T-cell (primary cell): Measurements from ENCODE around the gene GALNS. TPM values are rescaled to one million over a fixed set of nuclear protein-coding genes. Genes with fewer than 3 reads are reported as not detected.
A peak's percentile ranks its signal among the peaks of the same experiment; 100 is the strongest.

Experiments used
- ATAC-seq, 4 experiments: fragments of 200-7000 bp in 3 of 4; fragments of 150-1000 bp in 1 of 4; cut with Tn5 transposase; replicated peaks in 1 of 4; 1 replicate in 3 of 4; 2 replicates in 1 of 4; pipeline ENCODE4 v1.10.0; 2021; ENCODE audit warnings: moderate library complexity in 3 of 4, mild to moderate bottlenecking in 2 of 4, moderate number of reproducible peaks in 1 of 4
- CTCF ChIA-PET, 2 donors: fragments of 300-600 bp; sonication (Branson Sonifier 250); formaldehyde crosslinking; loops; one replicate each; lab custom pipeline; 2022; ENCODE audit warnings: antibody characterized with exemption in 2 of 2; lab: Charles Lee
- POLR2A ChIA-PET, 2 donors: fragments of 300-600 bp; sonication (Branson Sonifier 250); formaldehyde crosslinking; loops; one replicate each; lab custom pipeline; 2022; ENCODE audit warnings: antibody characterized with exemption in 2 of 2; lab: Charles Lee
- DNase-seq, 35 experiments: peaks; one replicate each; pipeline versions ENCODE4 v3.0.0 to v3.0.0-alpha.2; 2013 to 2023
- H3K27ac ChIP-seq: one replicate; pipeline ENCODE4 v1.5.1; 2013; ENCODE audit warnings: low read length
- H3K27me3 ChIP-seq, 2 experiments: replicated peaks in 1 of 2; 1 replicate in 1 of 2; 2 replicates in 1 of 2; pipeline versions ENCODE4 v1.6.1 to v1.7.0; 2013; ENCODE audit warnings: low read length in 1 of 2, mixed read lengths in 1 of 2; ENCODE audit not compliant: control insufficient read depth in 2 of 2, insufficient read depth in 2 of 2; ENCODE audit errors: extremely low read depth in 1 of 2
- H3K36me3 ChIP-seq, 2 donors: 1 replicate in 1 of 2; 2 replicates in 1 of 2; pipeline versions ENCODE4 v1.6.1 to v1.7.0; 2013; ENCODE audit warnings: low read length in 1 of 2; ENCODE audit not compliant: control insufficient read depth in 2 of 2, insufficient read depth in 1 of 2; ENCODE audit errors: extremely low read depth in 1 of 2
- H3K4me1 ChIP-seq, 2 experiments: 1 replicate in 1 of 2; 2 replicates in 1 of 2; pipeline versions ENCODE4 v1.6.1 to v1.7.0; 2013; ENCODE audit warnings: low read length in 2 of 2, mixed read lengths in 1 of 2; ENCODE audit not compliant: insufficient read depth in 2 of 2, control insufficient read depth in 1 of 2; ENCODE audit errors: extremely low read depth in 1 of 2
- H3K4me3 ChIP-seq, 2 donors: 1 replicate in 1 of 2; 2 replicates in 1 of 2; pipeline versions ENCODE4 v1.5.1 to v1.7.0; 2013; ENCODE audit warnings: mild to moderate bottlenecking in 2 of 2, low read length in 1 of 2, moderate library complexity in 1 of 2; ENCODE audit not compliant: control insufficient read depth in 1 of 2; ENCODE audit errors: extremely low read depth in 1 of 2
- H3K9me3 ChIP-seq: 2 replicates; pipeline ENCODE4 v1.7.0; 2013
- H3K27ac Mint-ChIP-seq, 2 donors: one replicate each; pipeline ENCODE4 v1.8.0; 2020 to 2021; ENCODE audit warnings: mild to moderate bottlenecking in 2 of 2, mixed read lengths in 2 of 2
- H3K27me3 Mint-ChIP-seq, 2 donors: one replicate each; pipeline ENCODE4 v1.8.0; 2021 to 2022; ENCODE audit warnings: mixed read lengths in 2 of 2
- H3K36me3 Mint-ChIP-seq: one replicate; pipeline ENCODE4 v1.8.0; 2021; ENCODE audit warnings: mixed read lengths
- H3K4me1 Mint-ChIP-seq, 3 donors: one replicate each; pipeline ENCODE4 v1.8.0; 2020 to 2022; ENCODE audit warnings: mixed read lengths in 3 of 3, mild to moderate bottlenecking in 1 of 3
- H3K4me3 Mint-ChIP-seq, 3 donors: one replicate each; pipeline ENCODE4 v1.8.0; 2020 to 2022; ENCODE audit warnings: mild to moderate bottlenecking in 3 of 3, mixed read lengths in 3 of 3, moderate library complexity in 3 of 3
- H3K9me3 Mint-ChIP-seq, 3 donors: one replicate each; pipeline ENCODE4 v1.8.0; 2020 to 2022; ENCODE audit warnings: mixed read lengths in 3 of 3
- WGBS: methylation state at CpG from one replicate; pipeline ENCODE4 v1.1.5; 2013; ENCODE audit warnings: missing lambda C conversion rate; ENCODE audit not compliant: insufficient coverage; 5-methylcytosine and 5-hydroxymethylcytosine counted together
- total RNA-seq, 35 experiments: library from RNA in 6 of 35; stranded (reverse) in 6 of 35; fragments of 120-200 nt in 1 of 35; gene quantifications; one replicate each; pipeline versions ENCODE4 v1.2.1 to v1.2.4 and lab custom pipeline; 2013 to 2026

Gene GALNS
- total RNA-seq, 5 donors from 2014 or later (not counting 1 experiment from before 2014, with no cell fraction given) = 47.6 to 68.4 (median 58.4) TPM

- WGBS = under 1% methylated on average over 81 of the region's 84 CpGs
- no peaks in the 10 kb centered on the region for H3K36me3 Mint-ChIP-seq
Observed at GRCh38 chr16:88811769-88812512, 44.8 kb downstream of the GALNS start, which contains the start of gene APRT. APRT (minus strand) TSS chr16:88811928; CDS start chr16:88811899, 29 bp downstream.

DNA sequence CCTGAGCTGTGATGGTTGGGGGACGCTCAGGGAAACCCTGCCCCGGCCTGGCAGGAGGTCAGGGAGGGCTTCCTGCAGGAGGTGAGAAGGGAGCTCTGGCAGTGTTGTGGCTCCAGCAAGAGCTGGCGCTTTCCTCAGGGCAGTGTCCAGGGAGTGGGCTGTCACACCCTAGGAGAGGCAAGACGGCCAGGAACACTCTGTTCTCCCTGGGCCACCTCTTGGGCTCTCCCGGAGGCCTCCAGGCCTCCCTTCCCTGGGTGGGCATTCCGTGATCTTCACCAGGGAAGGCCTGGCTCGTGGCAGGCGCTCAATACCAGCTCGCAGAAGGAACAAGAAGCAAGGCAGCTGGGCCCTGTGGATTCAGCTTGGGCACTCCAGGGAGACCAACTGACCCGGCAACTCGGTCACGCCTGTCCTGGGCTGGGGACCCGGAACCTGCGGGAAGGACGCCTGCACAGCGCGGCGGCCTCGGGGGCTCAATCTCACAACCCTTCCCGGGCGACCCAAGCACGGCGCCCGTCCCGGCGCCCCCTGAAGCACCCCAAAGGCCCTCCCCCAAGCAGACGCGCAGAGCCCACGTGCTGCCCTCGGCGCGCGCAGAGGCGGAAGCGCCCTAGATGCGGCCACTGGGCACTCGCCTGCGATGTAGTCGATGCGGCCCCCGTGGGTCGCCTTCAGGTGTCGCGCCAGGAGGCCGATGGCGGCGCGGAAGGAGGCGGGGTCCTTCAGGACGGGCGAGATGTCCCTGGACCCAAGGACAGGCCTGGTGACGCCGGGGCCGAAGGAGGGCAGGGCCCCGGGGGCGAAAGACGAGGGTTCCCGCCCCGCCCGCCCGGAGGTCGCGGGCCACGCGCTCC, 45.6 kb downstream of the GALNS start:
- ChIA-PET CTCF (interaction anchor here in 1 of 2 donors (0.6 to 0.9 kb wide), 3 partner anchors 65 to 697 kb away, joined by 3 to 4 read pairs (median 3); partner anchors contain the start of gene SPG7), POLR2A (interaction anchor here in 1 of 2 donors (0.9 to 1.2 kb wide), 3 partner anchors 47 to 436 kb away, joined by 3 read pairs; no protein-coding TSS in a partner anchor)
- Histone ChIP-seq H3K4me3 (peak overlapping the region; percentile 76 to 86), H3K36me3 (peaks cover 8 to 14% of the 10 kb centered on the region in 2 donors), H3K4me1 (peaks cover 3 to 34% of the 10 kb centered on the region in 2 experiments), H3K9me3 (no peaks in the 10 kb centered on the region), H3K27ac (peak overlapping the region; percentile 60), H3K27me3 (no peaks in the 10 kb centered on the region)
- peak in 30 of 35 experiments; percentile 40 to 78 (median 54) for DNase-seq
- WGBS = 1% methylated on average over 60 of the region's 65 CpGs
- H3K4me3 Mint-ChIP-seq = peak overlapping the region; percentile 86 to 92 (median 90)
- H3K36me3 Mint-ChIP-seq = no peaks in the 10 kb centered on the region
- peaks cover 12 to 25% (median 13%) of the 10 kb centered on the region in 3 donors for H3K4me1 Mint-ChIP-seq
- ATAC-seq = peak; percentile 61 to 66 (median 64)
- no peaks in the 10 kb centered on the region for H3K27me3 Mint-ChIP-seq
- no peaks in the 10 kb centered on the region for H3K9me3 Mint-ChIP-seq
- H3K27ac Mint-ChIP-seq = peak overlapping the region; percentile 78 to 89

More at GRCh38 chr16:88811769-88812512, 44.8 kb downstream of the GALNS start, which contains the start of gene APRT:
- Histone ChIP-seq H3K4me1 (peaks cover 3 to 35% of the 10 kb centered on the region in 2 experiments), H3K27me3 (no peaks in the 10 kb centered on the region), H3K36me3 (peaks cover 8 to 14% of the 10 kb centered on the region in 2 donors), H3K9me3 (no peaks in the 10 kb centered on the region), H3K4me3 (peak within 1 kb of the TSS; percentile 76 to 86), H3K27ac (peak within 1 kb of the TSS; percentile 63)
- POLR2A ChIA-PET = interaction anchor here in 1 of 2 donors (0.9 to 1.2 kb wide), 2 partner anchors 285 to 435 kb away, joined by 3 read pairs; no protein-coding TSS in a partner anchor
- Mint-ChIP-seq H3K27me3 (no peaks in the 10 kb centered on the region), H3K4me1 (peaks cover 12 to 25% (median 13%) of the 10 kb centered on the region in 3 donors), H3K4me3 (peak within 1 kb of the TSS; percentile 90 to 97 (median 92)), H3K27ac (peak within 1 kb of the TSS; percentile 96 to 98), H3K9me3 (no peaks in the 10 kb centered on the region)
- peak; percentile 86 to 93 (median 88) for ATAC-seq
- CTCF ChIA-PET = interaction anchor here in 1 of 2 donors (0.6 kb wide), 2 partner anchors 66 to 696 kb away, joined by 3 read pairs; partner anchors contain the start of gene SPG7
- DNase-seq = peak; percentile 88 to 99 (median 95)

GRCh38 chr16:88810166-88810911, 46.4 kb downstream of the GALNS start:
- no peak for ATAC-seq
- peak overlapping the region; percentile 76 to 77 for H3K27ac Mint-ChIP-seq
- WGBS = 36% methylated on average over 6 of the region's 12 CpGs

GRCh38 chr16:88809676-88810165, 47.0 kb downstream of the GALNS start:
- no peak overlapping the region for H3K4me3 ChIP-seq
- Mint-ChIP-seq H3K36me3 (no peaks in the 10 kb centered on the region), H3K27me3 (no peaks in the 10 kb centered on the region), H3K9me3 (no peaks in the 10 kb centered on the region), H3K4me1 (peaks cover 12 to 25% (median 13%) of the 10 kb centered on the region in 3 donors), H3K27ac (peak overlapping the region; percentile 39 to 48), H3K4me3 (peak overlapping the region; percentile 15 to 90 (median 86))
- 85% methylated on average over 6 of the region's 10 CpGs for WGBS
- peaks cover 4 to 40% of the 10 kb centered on the region in 2 experiments for H3K4me1 ChIP-seq
- no peaks in the 10 kb centered on the region for H3K9me3 ChIP-seq
- H3K36me3 ChIP-seq = peaks cover 8 to 14% of the 10 kb centered on the region in 2 donors
- no peak overlapping the region for H3K27ac ChIP-seq
- CTCF ChIA-PET = interaction anchor here in 1 of 2 donors (0.9 kb wide), 1 partner anchor 358 kb away, joined by 4 read pairs; no protein-coding TSS in a partner anchor
- no peak for ATAC-seq
- H3K27me3 ChIP-seq = peaks cover 0 to 2% of the 10 kb centered on the region in 2 experiments
- POLR2A ChIA-PET = interaction anchor here in 1 of 2 donors (0.6 kb wide), 1 partner anchor 437 kb away, joined by 3 read pairs; no protein-coding TSS in a partner anchor
- no peak for DNase-seq

More at GRCh38 chr16:88810166-88810911, 46.4 kb downstream of the GALNS start:
- Histone ChIP-seq H3K4me3 (peak overlapping the region; percentile 76 to 86), H3K27ac (peak overlapping the region; percentile 58), H3K27me3 (no peaks in the 10 kb centered on the region), H3K36me3 (peaks cover 8 to 14% of the 10 kb centered on the region in 2 donors), H3K4me1 (peaks cover 3 to 34% of the 10 kb centered on the region in 2 experiments), H3K9me3 (no peaks in the 10 kb centered on the region)
- Mint-ChIP-seq H3K27me3 (no peaks in the 10 kb centered on the region), H3K36me3 (no peaks in the 10 kb centered on the region), H3K9me3 (no peaks in the 10 kb centered on the region), H3K4me3 (peak overlapping the region; percentile 86 to 92 (median 90)), H3K4me1 (peaks cover 12 to 25% (median 13%) of the 10 kb centered on the region in 3 donors)
- ChIA-PET CTCF (interaction anchor here in 1 of 2 donors (0.9 kb wide), 1 partner anchor 357 kb away, joined by 4 read pairs; no protein-coding TSS in a partner anchor), POLR2A (interaction anchor here (0.6 to 0.9 kb wide), 2 partner anchors 48 to 436 kb away, joined by 3 read pairs; no protein-coding TSS in a partner anchor)
- no peak for DNase-seq

- peaks cover 0 to 5% of the 10 kb centered on the region in 2 experiments for H3K27me3 ChIP-seq
- ChIA-PET CTCF (no interaction called here), POLR2A (no interaction called here)
- no peak for ATAC-seq
- no peak for DNase-seq
- H3K27ac ChIP-seq = no peak overlapping the region
- H3K4me3 Mint-ChIP-seq = peak overlapping the region; percentile 13 to 21 (median 15)
- H3K4me1 Mint-ChIP-seq = peaks cover 12 to 27% (median 14%) of the 10 kb centered on the region in 3 donors
- WGBS = 82% methylated on average over 4 of the region's 10 CpGs
- peaks cover 8 to 14% of the 10 kb centered on the region in 2 donors for H3K36me3 ChIP-seq
- peaks cover 4 to 46% of the 10 kb centered on the region in 2 experiments for H3K4me1 ChIP-seq
- H3K36me3 Mint-ChIP-seq = no peaks in the 10 kb centered on the region
- peak overlapping the region in 1 of 2 donors; percentile 58 for H3K27ac Mint-ChIP-seq
- no peaks in the 10 kb centered on the region for H3K9me3 Mint-ChIP-seq
- H3K4me3 ChIP-seq = no peak overlapping the region
- H3K27me3 Mint-ChIP-seq = no peaks in the 10 kb centered on the region
- no peaks in the 10 kb centered on the region for H3K9me3 ChIP-seq
Observed at GRCh38 chr16:88809068-88809675, 47.6 kb downstream of the GALNS start.
